Stimulated activated CD4-positive, alpha-beta T cell treated with anti-CD3 and anti-CD28 coated beads, TNF-alpha, amount 100 ng/mL, for 4 hours (primary cell): ENCODE results near the gene RNPEPL1.

Experiments
- DNase-seq, 3 experiments: peaks; one replicate each; pipeline ENCODE4 v3.0.0-alpha.2; 2020; ENCODE audit warnings: low read depth in 3 of 3

The RNPEPL1 gene

GRCh38 chr2:240624950-240625621 lies 56.8 kb downstream of the RNPEPL1 start, which contains the start of gene GPR35:
GPR35 (plus strand) TSS chr2:240625480; CDS start chr2:240629953, 4,473 bp downstream.
- peak; percentile 38 to 63 (median 50) for DNase-seq

GRCh38 chr2:240626531-240627300 lies 58.4 kb downstream of the RNPEPL1 start:
- no peak for DNase-seq

- DNase-seq, result no peak
These were observed 59.6 kb downstream of the RNPEPL1 start for GRCh38 chr2:240627736-240628506.

- DNase-seq, result no peak
These were observed 60.2 kb downstream of the RNPEPL1 start for GRCh38 chr2:240628507-240628807.

GRCh38 chr2:240628808-240629618 lies 60.7 kb downstream of the RNPEPL1 start:
- no peak for DNase-seq

GRCh38 chr2:240629619-240629967 lies 61.3 kb downstream of the RNPEPL1 start:
- DNase-seq, result no peak

GRCh38 chr2:240629968-240630770 lies 61.9 kb downstream of the RNPEPL1 start:
- DNase-seq, result no peak
